ENCODE results near the gene VPS36.

GRCh38 chr13:52447815-52448552 is 2.5 kb downstream of the VPS36 start:
- TF ChIP-seq ELF4 (CRISPR knock-in tag; IDR thresholded peaks at IDR 0.05; ENCODE audit: low read depth): no peak
- no peak for TF ChIP-seq ZNF232 (CRISPR knock-in tag; IDR thresholded peaks at IDR 0.05)
- no peak for TF ChIP-seq CTCF (IDR thresholded peaks at IDR 0.05)
- TF ChIP-seq CREM (CRISPR knock-in tag; IDR thresholded peaks at IDR 0.05): no peak
- no peak for TF ChIP-seq IRF1 (CRISPR knock-in tag; IDR thresholded peaks at IDR 0.05)
- TF ChIP-seq ZNF396 (CRISPR knock-in tag; IDR thresholded peaks at IDR 0.05; ENCODE audit: borderline replicate concordance): no peak
- no peak for TF ChIP-seq ETV6 (CRISPR knock-in tag; IDR thresholded peaks at IDR 0.05)
- TF ChIP-seq E2F1 (CRISPR knock-in tag; IDR thresholded peaks at IDR 0.05): no peak
- no peak for TF ChIP-seq MAX (CRISPR knock-in tag; IDR thresholded peaks at IDR 0.05)
- TF ChIP-seq NR3C1 (CRISPR knock-in tag; conservative IDR thresholded peaks at IDR 0.05; ENCODE audit: low read depth): no peak
- TF ChIP-seq E2F4 (CRISPR knock-in tag; IDR thresholded peaks at IDR 0.05; ENCODE audit: borderline replicate concordance, low read depth): no peak

All from WTC11 (cell line).